NCI-H2107 (cell line): ENCODE measurements around the gene PPFIBP1.
"Not testable (repeated sequence)": the region's sequence is repeated elsewhere in the genome, so short reads cannot be mapped to it uniquely, and the experiment has no call there.

Source experiments
- DNase-seq: peaks from one replicate; lab custom pipeline; 2025; lab: John Stamatoyannopoulos, UW

PPFIBP1 gene

GRCh38 chr12:27542628-27543027 lies 18.6 kb downstream of the PPFIBP1 start:
- DNase-seq = no peak

- not testable (repeated sequence) for DNase-seq
These were observed 20.9 kb downstream of the PPFIBP1 start for GRCh38 chr12:27544858-27545257.

DNA sequence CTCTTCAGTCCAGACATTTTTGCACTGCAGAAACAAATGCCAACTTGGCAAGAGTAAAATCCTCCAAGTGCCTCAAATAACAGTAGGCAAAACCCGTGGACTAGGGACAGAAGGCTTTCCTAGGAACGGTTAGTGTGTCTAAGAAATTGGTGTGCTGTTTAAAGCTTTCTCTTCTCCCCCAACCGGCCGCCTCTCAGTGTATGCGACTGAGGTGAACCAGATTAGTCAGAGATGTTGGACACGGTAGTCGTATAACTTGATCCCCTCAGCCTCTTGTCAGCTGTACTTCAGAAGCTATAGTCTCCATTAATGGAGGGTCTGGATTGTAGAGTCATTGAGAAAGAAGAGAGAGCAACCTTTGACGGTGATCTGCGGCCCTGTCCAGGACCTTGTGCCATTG lies 21.7 kb downstream of the PPFIBP1 start:
- no peak for DNase-seq

- DNase-seq = no peak
These were observed 23.6 kb downstream of the PPFIBP1 start for GRCh38 chr12:27547592-27547991.

GRCh38 chr12:27548301-27549199 lies 24.5 kb downstream of the PPFIBP1 start:
- DNase-seq = no peak

DNA sequence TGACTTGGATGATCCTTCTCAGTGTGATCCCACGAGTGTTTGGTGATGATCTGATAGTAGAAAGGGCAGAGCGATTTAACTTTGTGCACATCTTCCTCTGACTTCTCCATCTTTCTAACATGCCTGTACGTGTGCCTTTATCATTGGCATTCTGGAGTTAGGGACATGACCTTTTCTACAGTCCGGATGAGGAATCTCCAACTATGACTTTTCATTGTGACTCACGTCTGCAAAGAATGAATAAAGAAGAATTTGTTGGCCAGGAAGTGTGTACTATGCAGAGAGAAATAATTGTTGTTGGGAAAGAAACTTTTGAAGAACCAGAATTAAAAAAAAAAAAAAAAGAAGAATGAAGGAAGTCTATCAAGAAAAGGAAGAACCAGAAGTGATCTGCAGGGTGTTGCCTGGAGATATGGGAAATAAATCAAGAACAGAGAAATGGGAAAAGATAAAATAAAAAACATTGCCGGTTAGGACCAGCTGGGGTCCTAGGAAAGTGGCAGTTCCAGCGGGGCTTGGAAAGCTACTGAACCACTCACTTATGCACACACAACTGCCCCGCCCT lies 25.3 kb downstream of the PPFIBP1 start:
- no peak for DNase-seq

DNA sequence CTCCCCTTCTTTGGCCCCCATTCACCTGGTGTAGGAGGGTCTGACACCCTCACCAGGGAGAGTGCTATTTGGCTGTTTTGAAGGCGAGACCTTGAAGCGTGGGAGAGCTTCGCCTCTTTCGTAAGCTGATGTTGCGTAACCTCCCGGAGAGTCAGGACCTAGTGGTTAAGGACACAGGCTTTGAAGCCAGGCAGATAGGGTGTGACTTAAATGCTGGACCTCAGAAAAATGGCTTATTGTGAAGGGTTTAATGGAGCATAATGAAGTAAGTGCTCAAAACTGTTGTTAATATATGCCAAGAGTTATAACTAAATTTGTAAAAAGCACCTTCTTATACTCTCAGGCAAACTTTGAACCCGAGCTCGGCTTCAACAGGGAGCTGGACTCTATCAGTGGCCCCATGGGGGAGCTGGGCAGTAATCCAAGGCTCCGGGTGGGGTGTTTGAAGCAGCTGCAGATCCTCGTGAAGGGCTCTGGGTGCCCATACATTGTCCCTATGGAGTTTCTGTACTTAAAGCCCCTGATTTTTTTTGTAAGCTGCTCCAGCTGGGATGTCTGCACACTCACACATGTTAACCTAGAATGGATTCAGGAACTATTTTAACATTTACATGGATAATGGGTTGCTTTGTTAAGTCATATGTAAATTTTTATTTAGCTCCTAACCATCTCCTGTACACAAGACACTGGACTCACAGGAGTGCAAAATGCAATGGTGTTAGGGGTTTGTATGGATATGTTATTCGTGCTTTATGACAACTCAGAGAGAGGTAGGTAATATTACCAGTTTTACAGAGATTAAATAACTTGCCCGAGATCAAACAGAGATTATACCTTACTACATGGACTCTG lies 26.0 kb downstream of the PPFIBP1 start:
- peak; percentile 27 for DNase-seq

DNA sequence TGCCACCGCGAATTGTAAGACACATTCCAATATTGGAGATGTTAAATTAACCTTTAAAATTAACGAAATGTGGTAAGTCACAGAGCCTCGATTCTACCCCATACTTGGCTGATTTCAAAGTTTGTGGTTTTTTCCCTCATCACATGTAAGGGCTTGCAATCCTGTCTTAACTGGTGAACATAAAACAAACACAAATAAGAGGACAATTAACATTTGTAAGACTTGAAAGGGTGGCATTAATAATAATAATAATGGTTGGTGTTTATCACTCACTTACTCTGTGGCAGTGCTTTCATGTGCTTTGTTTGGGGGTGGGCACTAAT lies 26.6 kb downstream of the PPFIBP1 start:
- DNase-seq = no peak

GRCh38 chr12:27551172-27551840 lies 27.3 kb downstream of the PPFIBP1 start:
- no peak for DNase-seq

DNA sequence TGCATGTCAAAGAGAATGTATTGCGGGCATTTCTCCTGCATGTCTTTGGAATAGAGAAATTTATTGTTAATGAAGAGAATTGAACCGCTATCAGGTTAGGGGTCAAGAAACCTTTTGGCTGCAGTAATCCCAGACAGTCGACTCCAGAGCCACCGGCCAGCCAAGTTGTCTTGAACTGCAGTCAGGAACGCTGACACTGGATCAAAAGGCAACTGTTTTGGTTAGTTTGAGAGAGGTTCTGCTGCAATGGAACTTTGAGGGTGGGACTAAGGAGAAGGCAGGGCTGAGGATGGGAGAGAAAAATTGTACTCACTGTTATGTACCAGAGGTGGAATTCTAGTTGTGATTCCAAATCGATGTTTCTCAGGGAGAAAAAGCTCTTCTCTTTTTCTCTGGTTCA lies 28.2 kb downstream of the PPFIBP1 start:
- DNase-seq = no peak

GRCh38 chr12:27552886-27553560 lies 29.0 kb downstream of the PPFIBP1 start:
- DNase-seq = no peak

DNA sequence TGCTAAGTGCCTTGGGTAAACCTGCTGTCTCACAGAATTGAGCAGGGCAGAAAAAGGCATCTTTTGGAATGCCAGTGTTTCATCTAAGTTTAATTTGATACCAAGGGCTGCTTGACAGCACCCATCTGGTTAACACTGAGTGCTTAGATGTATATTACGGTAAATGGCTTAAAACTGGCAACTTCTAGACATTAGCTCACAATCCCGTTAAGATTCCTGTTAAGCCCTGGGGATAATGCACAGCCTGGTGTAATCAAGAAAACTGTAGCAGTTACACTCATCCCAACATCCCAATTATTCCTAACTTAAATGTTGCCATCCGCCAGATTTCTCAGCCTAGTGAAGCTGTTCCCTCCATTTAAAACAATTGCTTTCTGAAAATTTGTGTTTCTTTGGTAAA lies 29.9 kb downstream of the PPFIBP1 start:
- DNase-seq = no peak

GRCh38 chr12:27554421-27555186 lies 30.6 kb downstream of the PPFIBP1 start:
- no peak for DNase-seq

DNA sequence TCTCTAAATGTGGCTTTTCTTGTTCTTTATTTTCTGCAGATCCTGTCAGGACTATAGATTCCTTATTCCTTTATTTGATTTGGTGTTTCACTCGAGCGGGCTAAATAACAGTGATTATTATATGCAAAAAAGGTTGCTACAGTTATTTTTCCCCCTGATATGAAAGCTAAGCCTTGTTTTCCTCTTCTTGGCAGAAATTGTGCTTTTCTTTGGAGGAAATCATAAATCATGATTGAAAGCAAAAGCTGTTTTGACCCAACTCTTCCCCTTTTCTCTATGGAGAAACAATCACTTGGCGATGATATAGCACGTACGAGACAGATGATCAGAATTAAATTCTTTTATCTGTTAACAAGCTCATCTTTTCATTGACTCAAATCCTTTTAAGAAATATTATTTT lies 31.4 kb downstream of the PPFIBP1 start:
- DNase-seq = no peak

DNA sequence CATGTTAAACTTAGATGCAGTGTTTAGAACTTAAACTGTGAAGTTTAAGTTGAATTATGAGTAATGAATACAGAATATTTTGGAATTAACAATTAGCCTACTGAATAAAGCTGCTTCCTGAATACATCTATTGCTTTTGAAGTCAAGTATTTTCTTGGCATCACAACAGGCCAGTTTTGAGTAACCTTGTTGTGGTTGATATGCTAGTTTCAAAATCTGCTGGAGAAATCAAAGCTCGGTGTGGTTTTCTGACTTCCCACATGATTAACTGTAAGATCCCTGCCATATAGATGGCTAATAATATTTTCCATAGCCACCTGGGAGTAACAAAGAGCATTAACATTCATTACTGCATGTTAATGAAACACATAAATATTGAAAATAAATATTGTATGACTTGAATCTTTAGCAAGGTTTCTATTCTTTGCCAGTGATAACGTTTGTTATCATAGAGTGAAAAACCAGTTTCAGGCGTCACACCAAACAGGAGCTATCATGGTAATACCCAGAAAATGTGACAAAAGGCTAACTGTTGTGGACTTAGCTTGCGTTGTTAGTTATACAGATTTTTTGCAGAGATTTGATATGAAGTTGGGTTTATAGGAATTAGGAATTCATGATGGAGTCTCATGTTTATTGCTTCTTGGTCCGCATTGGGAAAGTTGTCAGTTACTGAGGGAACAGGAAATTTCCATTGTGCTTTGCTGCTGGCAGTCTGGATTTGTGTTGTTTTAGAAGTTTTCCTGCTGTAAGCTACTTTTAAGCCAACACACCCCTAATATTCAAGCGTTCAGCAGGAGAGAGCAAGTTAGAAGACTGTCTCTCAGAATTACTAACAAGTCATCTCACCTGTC lies 32.1 kb downstream of the PPFIBP1 start:
- no peak for DNase-seq

DNA sequence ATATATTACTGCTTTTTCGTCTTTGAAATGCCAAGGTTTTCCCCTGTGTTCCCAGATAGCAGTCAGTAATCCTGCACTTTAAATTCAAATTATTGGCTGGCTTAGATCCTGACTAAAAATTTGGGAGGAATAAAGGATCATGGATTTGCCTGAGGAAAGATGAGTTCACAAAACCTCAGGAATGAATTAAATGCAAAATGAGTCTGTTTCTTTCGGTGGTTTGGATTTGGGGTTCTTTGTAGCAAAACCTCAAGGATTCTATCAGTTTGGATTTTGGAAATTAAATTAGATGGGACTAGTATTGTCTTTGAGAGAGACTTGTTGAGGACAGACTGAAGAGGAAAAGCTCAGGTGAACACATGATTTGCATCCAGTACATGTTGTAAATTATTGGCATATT lies 36.1 kb downstream of the PPFIBP1 start:
- no peak for DNase-seq

GRCh38 chr12:27561535-27562350 lies 37.7 kb downstream of the PPFIBP1 start:
- DNase-seq = no peak

DNA sequence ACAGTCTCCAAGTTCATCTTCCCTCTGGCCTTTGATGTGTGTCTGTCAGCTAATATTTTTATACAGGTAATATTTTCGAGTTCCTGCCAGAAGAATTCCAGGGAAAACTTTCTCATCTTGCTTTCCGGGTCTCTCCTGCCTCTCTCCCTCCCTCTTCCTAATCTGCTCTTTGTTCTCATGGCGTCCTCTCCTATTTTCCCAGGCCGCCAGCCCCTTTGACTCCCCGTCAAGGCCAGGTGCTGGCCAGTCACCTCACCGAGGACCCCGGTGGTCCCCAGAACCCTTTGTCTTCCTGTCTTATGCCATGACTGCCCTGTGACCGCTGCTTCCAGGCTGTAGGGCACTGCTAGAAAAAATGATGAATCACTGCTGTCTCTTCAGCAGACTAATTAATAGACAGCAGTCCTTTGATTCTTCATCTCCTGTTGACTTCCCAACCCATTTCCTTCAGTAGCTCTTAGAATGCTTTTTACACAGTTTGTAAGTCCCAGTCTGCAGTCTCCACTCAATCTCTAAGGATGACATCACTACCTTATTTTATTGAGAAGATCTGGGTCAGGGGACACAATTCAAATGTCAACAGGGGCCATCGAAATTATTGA lies 40.7 kb downstream of the PPFIBP1 start:
- no peak for DNase-seq

GRCh38 chr12:27566159-27566558 lies 42.2 kb downstream of the PPFIBP1 start:
- no peak for DNase-seq
